Gastroesophageal sphincter (tissue), 4 donors: Measurements from ENCODE around the gene CADM1. TPM values are rescaled to one million over a fixed set of nuclear protein-coding genes. Genes with fewer than 3 reads are reported as not detected.

Experiments
- ATAC-seq: fragments of 150-250 bp; one replicate; pipeline ENCODE4 v1.9.1; 2016; ENCODE audit warnings: mild to moderate bottlenecking, moderate library complexity
- H3K27ac ChIP-seq, 4 donors: fragments of 200-600 bp; sonication (generic) in 3 of 4; 1 replicate in 3 of 4; 2 replicates in 1 of 4; pipeline ENCODE4 v1.5.1; 2016 to 2019
- H3K27me3 ChIP-seq: fragments of 200-600 bp; sonication (generic); one replicate; pipeline ENCODE4 v1.5.1; 2019
- H3K36me3 ChIP-seq, 2 donors: fragments of 200-600 bp; sonication (generic); one replicate each; pipeline ENCODE4 v1.5.1; 2019; ENCODE audit warnings: control low read depth in 1 of 2
- H3K4me1 ChIP-seq, 3 donors: fragments of 200-600 bp; sonication (generic); 1 replicate in 2 of 3; 2 replicates in 1 of 3; pipeline ENCODE4 v1.5.1; 2016 to 2019; ENCODE audit warnings: control low read depth in 2 of 3
- H3K4me3 ChIP-seq, 2 donors: fragments of 200-600 bp; sonication (generic); one replicate each; pipeline ENCODE4 v1.5.1; 2019; ENCODE audit warnings: mild to moderate bottlenecking in 1 of 2, moderate library complexity in 1 of 2
- H3K9me3 ChIP-seq, 3 donors: fragments of 200-600 bp; sonication (generic); one replicate each; pipeline ENCODE4 v1.5.1; 2017 to 2019; ENCODE audit warnings: control low read depth in 2 of 3
- CTCF ChIP-seq, 4 experiments: fragments of 200-600 bp in 2 of 4; fragments of 450-650 bp in 2 of 4; sonication (generic) in 1 of 4; IDR thresholded peaks; one replicate each; pipeline ENCODE4 v1.5.1; 2017 to 2019; ENCODE audit warnings: antibody characterized with exemption in 4 of 4, mild to moderate bottlenecking in 2 of 4, moderate library complexity in 2 of 4
- EP300 ChIP-seq: sonication (generic); formaldehyde crosslinking; IDR thresholded peaks from one replicate; pipeline ENCODE4 v1.6.1; 2017; ENCODE audit warnings: antibody characterized with exemption, mild to moderate bottlenecking
- POLR2A ChIP-seq, 2 donors: fragments of 450-650 bp; IDR thresholded peaks; one replicate each; pipeline ENCODE4 v1.6.1; 2017; ENCODE audit warnings: antibody characterized with exemption in 2 of 2, mild to moderate bottlenecking in 2 of 2, moderate library complexity in 1 of 2
- POLR2AphosphoS5 ChIP-seq: sonication (generic); formaldehyde crosslinking; IDR thresholded peaks from one replicate; pipeline ENCODE4 v1.6.1; 2017; ENCODE audit warnings: antibody characterized with exemption
- WGBS, 2 donors: methylation state at CpG; one replicate each; pipeline ENCODE4 v1.1.5; 2018; ENCODE audit warnings: low coverage in 1 of 2; 5-methylcytosine and 5-hydroxymethylcytosine counted together
- total RNA-seq, 4 donors: library from RNA; depleted of rRNA; stranded (reverse); fragments of >200 nt; gene quantifications; one replicate each; pipeline ENCODE4 v1.1.0, GENCODE V29; 2016

Gene CADM1
- total RNA-seq, 4 donors from 2014 or later, result 10.4 to 23.5 (median 17.1) TPM

- H3K4me1 ChIP-seq, result peaks cover 0 to 45% (median 5%) of the 10 kb centered on the region in 3 donors
- no peak for ATAC-seq
Measured at GRCh38 chr11:115500547-115501501, 3.4 kb downstream of the CADM1 start.

GRCh38 chr11:115499891-115500290 is 4.3 kb downstream of the CADM1 start:
- peaks cover 27% of the 10 kb centered on the region for H3K27me3 ChIP-seq
- ATAC-seq, result no peak
- WGBS, 2 donors, result 70 to 73% methylated on average over 2 of the region's 2 CpGs
- peaks cover 0 to 37% (median 5%) of the 10 kb centered on the region in 3 donors for H3K4me1 ChIP-seq
- no peak overlapping the region for H3K27ac ChIP-seq
- no peak for TF ChIP-seq POLR2AphosphoS5
- no peak for TF ChIP-seq POLR2A (IDR thresholded peaks at IDR 0.05)
- TF ChIP-seq EP300, result no peak
- no peak for TF ChIP-seq CTCF (IDR thresholded peaks at IDR 0.05)
- no peaks in the 10 kb centered on the region for H3K36me3 ChIP-seq
- no peaks in the 10 kb centered on the region for H3K9me3 ChIP-seq
- no peak overlapping the region for H3K4me3 ChIP-seq

More at GRCh38 chr11:115500547-115501501, 3.4 kb downstream of the CADM1 start:
- Histone ChIP-seq H3K36me3 (no peaks in the 10 kb centered on the region), H3K27me3 (peaks cover 27% of the 10 kb centered on the region), H3K27ac (peak overlapping the region in 2 of 4 donors; percentile 21 to 24), H3K9me3 (no peaks in the 10 kb centered on the region), H3K4me3 (peak overlapping the region in 1 of 2 donors; percentile 79)
- WGBS, 2 donors, result 74 to 79% methylated on average over 11 to 14 of the region's 14 CpGs
- TF ChIP-seq EP300 (no peak), CTCF (IDR thresholded peaks at IDR 0.05) (no peak), POLR2AphosphoS5 (no peak), POLR2A (IDR thresholded peaks at IDR 0.05) (no peak)

- no peak overlapping the region for H3K27ac ChIP-seq
- H3K27me3 ChIP-seq, result peaks cover 27% of the 10 kb centered on the region
- no peak overlapping the region for H3K4me3 ChIP-seq
- no peak for ATAC-seq
- H3K9me3 ChIP-seq, result no peaks in the 10 kb centered on the region
- no peak for TF ChIP-seq EP300
- TF ChIP-seq CTCF (IDR thresholded peaks at IDR 0.05), result no peak
- no peak for TF ChIP-seq POLR2A (IDR thresholded peaks at IDR 0.05)
- no peak for TF ChIP-seq POLR2AphosphoS5
- WGBS, 2 donors, result 87 to 92% methylated on average over 4 of the region's 4 CpGs
- peaks cover 0 to 33% (median 5%) of the 10 kb centered on the region in 3 donors for H3K4me1 ChIP-seq
- no peaks in the 10 kb centered on the region for H3K36me3 ChIP-seq
Measured at GRCh38 chr11:115499241-115499799, 4.9 kb downstream of the CADM1 start.

- ATAC-seq, result no peak
- peaks cover 23% of the 10 kb centered on the region for H3K27me3 ChIP-seq
- TF ChIP-seq POLR2A (IDR thresholded peaks at IDR 0.05) (no peak), CTCF (IDR thresholded peaks at IDR 0.05) (no peak), POLR2AphosphoS5 (no peak), EP300 (no peak)
- no peak overlapping the region for H3K27ac ChIP-seq
- WGBS, 2 donors, result 88 to 97% methylated on average over 9 of the region's 9 CpGs
- H3K4me1 ChIP-seq, result peaks cover 0 to 24% (median 5%) of the 10 kb centered on the region in 3 donors
- no peaks in the 10 kb centered on the region for H3K36me3 ChIP-seq
- H3K9me3 ChIP-seq, result no peaks in the 10 kb centered on the region
- no peak overlapping the region for H3K4me3 ChIP-seq
Measured at GRCh38 chr11:115498354-115498753, 5.9 kb downstream of the CADM1 start.
